HG02571 (cell line): ENCODE results near the gene AUTS2.

ENCODE experiments used
- ATAC-seq: cut with Tn5 transposase; IDR thresholded peaks from one replicate; pipeline ENCODE4 v1.9.1; 2021; ENCODE audit warnings: mild to moderate bottlenecking, moderate library complexity; ENCODE audit not compliant: unreplicated experiment

The AUTS2 gene

DNA sequence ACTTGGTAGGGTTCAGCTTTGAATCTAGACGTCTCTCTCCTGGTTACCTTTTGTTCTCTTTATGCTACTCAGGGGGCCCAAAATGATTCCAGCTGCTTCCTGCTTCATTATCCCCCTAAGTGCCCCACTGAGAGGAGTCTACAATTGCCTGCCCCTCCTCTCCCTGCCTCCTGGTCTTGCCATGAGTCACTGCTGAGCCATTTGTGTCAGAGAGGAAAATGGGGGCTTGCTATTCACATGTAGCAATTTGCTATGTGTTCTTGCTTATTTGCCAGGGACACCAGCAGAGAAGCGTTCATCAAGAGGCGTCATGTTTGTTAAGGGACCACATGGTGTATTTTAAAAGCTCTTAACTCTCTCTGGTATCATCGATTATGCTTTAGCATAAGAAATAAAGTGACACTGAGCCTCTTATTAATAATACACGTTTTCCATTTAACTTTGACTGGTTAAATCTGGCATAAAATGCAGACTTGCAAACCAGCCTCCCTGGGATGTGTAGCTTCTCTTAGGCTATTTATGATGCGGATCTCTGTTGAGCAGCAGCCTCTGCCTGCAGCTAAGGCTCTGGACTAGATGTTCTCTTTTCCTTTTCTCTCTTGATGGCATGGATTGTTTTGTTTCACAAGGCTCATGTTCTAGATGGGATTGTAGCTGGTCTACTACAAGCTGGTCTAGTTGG lies 239.3 kb downstream of the AUTS2 start:
- no peak for ATAC-seq

DNA sequence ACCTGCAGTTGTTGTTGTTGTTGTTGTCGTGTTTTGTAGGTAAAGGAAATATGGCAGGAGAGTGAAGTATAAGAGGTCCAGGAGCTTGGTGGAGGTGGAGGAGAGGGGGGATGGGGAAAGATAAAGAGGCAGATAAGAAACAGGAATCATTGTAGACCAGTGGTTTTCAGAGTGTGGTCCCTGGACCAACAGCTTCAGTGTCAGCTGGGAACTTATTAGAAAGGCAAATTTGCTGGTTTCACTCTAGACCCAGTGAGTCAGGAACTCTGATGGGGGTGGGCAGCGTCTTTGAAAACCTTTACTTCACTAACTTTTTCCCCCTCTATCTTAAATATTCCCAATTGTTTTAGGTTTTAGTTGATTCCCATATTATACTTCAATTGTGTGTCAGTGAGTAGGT lies 241.5 kb downstream of the AUTS2 start:
- peak; percentile 77 for ATAC-seq

DNA sequence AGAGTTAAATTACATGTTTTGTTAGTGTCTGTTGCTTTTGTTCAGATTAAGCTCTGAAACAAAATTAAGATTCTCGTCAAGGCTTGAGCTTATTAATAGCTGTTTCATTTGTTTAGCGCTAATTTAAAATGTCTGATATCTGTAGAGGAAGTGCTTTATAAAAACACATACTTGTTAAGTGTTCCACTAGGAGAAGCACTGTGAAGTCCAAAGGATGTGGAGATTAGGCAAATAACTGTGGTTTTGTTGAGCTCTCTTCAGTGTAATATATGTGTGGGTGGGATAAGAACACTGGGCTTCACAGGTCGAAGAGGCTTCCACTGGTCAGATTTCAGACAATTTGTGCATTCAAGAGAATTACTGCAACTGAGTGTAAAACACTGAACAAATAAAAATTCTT lies 242.0 kb downstream of the AUTS2 start:
- no peak for ATAC-seq

DNA sequence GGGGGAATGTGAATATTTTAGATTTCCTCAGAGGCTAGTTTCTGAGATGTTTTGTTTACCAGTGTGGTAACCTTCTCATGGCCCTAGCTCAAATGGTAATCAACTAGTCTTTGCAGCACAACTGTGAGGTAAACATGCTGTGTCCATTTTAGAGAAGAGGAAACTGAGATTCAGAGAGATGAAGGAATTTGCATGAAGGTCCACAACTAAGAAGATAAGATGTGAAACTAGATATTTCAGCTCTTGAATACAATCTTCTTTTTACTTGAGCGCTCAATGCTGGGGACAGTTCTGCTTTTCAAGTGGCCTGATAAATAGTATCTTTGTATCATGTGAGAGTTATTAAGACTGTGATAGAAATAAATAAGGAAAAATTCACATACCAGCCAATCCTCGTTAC lies 245.4 kb downstream of the AUTS2 start:
- no peak for ATAC-seq

DNA sequence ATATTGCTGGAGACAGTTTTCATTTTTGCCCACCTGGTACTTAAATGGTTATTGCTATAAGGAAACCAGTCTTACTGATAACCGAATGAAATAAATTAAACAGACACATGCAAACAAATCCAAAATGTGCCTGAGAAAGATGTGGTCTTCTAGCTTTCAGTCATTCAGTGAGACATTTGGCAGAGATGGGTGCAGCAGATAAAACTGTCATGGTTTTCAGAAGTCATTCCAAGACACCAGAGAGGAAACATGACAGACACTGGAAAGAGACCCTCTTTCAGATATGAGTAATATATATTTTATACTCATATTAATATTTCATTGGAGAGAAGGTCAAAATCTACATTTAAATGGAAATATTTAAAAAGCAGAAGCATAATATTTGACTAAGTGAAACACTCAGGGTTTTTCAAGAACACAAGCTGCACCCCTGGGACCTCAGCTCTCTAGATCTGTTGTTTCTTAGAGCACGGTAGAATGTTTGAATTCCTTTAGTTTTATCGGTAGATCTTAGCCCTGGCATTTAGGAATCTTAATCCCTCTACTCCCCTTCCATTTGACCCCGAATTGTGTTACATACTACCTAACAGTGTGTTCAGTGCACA lies 246.1 kb downstream of the AUTS2 start:
- ATAC-seq = no peak

DNA sequence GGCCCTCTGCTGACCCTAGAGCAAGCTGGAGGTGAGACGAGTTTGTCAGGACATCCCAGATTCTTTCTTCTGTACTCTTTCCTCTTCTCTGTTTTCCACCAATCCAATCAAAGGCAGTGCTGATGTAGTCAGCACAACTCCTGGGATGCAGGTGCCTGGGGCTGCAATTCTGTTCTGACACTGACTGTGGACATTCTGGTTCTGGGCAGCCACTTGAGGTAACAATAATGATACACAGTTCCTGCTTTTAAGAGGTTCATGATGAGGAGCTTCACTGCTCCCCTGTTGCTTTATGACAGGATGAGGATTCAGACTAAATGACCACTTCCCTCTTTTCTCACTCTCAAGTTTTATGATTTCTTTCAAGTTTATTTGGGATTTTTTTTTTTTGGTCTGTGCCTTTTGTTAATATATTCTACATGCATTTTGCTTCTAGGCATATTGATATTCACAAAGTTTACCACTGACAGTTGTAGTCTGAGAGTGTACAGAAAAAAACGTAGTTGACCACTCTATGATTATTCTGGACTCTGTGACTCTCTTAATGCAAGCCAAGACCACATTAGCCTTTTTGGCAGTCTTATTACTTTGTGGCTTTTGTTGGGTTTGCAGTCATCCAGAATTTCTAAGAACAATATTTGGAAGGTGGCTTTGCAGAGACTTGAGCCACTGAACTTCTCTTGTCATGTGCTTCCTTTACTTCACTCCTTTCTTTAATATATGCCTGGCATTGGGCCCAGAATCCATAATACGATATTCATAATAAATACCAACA lies 247.6 kb downstream of the AUTS2 start:
- no peak for ATAC-seq

DNA sequence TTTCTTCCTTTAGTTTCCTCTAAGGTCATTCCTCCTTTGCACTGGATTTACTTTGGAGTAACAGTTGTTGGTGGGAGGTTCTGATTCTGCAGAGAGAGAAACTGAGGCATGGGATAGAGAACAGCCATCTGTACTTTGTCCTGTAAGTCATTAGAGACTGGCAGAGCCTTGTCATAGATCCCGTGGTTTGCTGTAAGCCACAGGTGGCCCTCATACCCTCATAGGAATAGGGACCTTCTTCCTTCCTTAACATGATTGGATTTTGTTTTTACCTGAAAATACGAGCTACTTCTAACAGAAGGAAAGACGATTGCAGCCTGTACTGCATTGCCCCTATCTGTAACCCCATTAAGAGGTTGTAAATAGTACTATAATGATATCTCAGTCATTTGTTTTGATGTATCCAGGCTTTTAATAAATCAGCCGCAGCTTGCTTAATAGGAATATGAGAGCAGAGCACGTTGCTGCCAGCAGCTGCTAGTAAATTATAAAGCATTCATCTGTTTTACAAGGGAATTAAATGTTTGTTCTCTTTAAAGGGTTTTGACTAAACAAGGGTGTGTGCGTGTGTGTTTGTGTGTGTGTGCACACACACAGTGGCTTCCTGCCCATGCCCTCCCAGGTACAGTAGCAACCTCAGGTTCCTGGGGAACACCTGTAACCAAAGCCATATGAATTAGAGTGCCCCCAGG lies 249.8 kb downstream of the AUTS2 start:
- ATAC-seq = no peak

DNA sequence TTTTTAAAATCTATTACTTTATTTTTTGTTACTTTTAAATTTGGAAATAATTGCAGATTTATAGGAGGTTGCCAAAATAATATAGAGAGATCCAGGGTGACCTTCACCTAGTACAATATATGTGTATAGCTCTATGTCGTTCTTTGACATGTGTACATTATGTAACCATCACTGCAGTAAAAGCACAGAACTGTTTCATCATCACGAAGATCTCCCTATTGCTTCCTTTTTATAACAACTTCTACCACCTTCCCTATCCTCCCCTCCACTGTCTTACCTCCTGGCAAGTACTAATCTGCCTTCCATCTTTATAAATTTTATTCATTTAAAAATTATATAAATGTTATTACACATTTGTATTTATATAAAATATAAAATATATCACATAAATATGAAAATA lies 251.0 kb downstream of the AUTS2 start:
- ATAC-seq = no peak

DNA sequence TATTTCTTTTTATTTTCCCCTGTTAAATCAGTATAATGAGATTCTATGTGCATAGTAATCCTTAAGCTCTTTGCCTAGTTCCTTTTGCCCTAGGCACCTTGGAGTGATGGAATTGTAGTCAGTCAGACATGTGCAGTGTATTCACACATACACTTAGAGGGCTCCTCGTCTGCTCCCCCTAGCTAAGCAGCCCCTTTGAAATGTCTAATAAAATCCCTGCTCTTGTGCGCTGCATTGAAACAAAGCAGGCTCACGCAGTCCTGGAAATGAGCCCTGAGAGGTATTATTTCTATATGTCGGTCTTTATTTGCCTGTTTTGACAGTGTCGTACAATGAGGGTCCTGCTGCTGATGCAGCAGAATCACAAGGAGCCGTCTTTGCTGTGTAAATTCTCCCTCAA lies 258.7 kb downstream of the AUTS2 start:
- ATAC-seq = no peak

DNA sequence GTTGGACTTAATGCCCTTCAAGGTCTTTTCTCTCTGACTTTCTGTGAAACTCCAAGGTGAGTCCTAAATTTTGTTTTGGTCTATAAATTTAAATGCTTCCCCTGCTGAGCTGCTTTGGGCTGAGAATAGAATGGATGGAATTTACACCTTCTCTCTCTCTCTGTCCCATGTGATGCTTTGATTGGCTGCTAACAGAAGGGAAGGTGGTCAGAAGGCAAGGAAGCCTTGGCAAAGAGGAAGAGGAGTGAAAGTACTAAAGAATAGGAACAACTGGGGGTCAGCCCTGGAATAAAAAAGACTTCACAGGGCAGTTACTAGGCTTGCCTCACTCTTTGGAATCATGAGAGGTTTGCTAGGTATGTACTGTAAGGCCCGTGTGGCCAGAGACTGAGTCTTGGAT lies 260.2 kb downstream of the AUTS2 start:
- ATAC-seq = no peak

DNA sequence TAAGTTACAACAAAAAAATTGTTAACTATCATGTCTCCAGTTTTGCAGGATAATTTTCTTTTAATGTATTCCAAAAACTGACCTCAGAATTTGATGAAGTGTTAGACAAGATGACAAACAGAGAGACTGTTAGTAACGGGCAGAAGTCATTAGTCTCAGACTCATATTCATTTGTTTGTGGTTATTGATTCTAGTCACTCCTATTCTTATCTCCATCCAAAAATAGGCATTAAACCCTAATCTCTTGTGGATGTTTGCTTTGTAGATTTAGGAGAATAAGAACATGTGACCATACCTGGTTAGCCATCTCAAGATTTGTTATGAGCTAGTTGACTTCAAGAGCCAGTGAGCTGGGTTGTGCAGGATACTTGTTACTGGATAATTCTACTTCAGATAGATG lies 261.1 kb downstream of the AUTS2 start:
- ATAC-seq = peak; percentile 48

DNA sequence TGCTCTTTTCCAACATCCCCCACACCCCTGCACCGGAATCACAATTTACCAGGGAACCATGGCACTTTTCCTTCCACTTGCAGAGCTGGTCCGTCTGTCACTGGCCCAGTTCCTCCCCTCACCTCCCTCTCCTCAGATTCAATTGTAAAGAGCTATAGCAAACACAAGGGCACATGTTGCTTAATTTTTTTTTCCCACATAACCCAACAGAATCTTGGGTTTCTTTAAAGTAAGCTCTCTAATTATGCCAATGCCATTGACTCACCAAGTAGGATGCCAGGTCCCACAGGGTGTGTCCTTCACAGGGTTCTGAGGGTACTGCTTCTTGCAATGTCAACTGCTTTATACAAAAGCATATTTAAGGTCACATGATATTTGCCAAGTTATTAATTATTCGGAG lies 262.2 kb downstream of the AUTS2 start:
- no peak for ATAC-seq

DNA sequence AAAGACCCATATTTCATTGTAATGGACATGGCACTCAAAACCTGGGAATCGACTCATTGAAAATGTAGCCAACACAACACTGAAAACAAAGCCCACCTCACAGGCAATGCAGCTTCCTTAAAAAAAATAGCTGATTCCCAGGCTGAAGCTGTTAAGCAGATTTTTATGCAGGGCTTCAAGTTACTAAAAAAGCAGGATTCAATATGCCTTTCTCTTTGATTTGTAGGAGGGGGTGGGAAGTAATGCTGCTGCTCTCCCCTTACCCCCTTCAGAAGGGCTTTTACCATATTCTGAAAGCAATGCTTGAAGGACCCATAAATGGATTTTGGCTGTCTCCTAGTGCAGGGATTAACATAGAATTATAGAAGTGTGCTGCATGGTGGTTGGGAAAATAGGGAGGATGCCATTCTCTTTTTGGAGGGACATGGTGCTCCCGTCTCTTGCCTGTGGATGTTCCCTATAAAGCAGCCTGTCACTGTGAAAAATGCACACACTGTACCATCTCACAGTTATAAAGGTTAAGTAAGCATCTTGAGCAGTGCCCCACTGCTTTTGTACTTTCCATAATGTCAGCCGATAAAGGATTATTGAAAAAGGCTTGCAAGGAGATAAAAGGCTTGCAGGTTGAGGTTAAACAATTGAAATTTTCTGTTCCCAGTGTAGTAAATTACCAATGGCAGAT lies 262.8 kb downstream of the AUTS2 start:
- no peak for ATAC-seq

DNA sequence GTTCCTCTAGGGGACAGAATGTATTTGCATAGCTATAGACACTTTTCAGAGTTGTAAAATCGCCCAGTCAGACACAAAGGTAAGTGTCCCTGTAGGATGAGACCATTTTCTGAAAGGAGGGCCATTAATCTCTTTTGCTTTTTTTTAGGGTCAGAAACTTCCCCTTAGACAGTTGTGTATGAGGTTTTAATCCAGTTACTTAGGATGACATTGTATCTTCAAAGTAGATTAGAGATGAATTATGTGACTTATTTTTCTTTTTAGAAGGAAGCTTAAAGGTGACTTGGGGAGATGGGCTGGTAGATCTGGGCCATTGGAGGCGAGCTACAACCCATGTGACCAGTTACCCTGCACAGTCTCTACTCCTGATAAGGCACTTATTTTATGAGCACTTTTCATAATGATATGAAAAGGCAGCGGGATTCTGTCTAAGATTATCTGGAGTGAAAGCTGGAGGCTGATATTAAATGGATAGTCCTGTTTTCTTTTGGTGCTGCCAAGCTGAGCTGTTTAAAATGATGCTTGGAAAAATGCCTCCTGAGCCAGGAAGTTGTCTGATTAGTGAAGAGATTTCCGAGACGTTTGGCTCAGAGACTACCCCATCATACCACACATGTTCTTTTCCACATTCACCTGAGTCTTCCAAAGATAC lies 264.3 kb downstream of the AUTS2 start:
- no peak for ATAC-seq

DNA sequence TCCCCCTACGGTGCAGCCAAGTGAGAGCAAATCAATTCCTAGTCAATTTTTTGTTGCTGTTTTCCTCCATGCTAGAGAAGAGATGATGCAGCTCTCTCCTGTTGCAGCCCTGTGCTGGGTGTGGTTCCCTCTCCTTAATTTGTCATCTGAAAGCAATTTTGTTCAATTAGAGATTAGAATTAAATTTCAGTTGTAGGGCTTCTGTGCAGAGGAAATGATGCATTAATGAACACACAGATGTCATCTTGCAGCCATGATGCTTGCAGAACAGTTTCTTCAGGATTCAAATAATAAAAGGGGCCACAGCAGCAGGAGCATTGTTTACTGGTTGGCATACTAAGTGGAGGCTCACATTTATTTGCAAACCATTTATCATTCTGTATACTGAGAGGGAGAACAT lies 266.0 kb downstream of the AUTS2 start:
- no peak for ATAC-seq

DNA sequence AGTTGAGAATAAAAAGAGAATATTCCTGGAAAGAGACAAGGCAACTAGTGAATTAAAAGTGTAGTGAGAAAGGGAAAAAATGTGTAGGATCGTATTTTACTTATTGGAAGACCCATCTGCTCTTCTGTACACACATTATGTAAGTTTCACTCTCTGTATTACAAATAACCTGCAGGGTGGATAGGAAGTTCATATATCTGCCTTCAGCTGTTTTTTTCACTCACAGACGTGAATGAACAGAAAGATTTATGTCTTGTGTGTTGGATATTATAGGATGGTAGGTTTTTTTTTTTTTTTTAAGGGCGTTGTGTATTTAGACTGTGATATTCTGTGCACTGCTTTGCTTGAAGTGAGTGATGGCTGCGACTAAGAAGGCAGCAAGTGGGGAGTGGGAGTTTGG lies 266.5 kb downstream of the AUTS2 start:
- ATAC-seq = no peak

DNA sequence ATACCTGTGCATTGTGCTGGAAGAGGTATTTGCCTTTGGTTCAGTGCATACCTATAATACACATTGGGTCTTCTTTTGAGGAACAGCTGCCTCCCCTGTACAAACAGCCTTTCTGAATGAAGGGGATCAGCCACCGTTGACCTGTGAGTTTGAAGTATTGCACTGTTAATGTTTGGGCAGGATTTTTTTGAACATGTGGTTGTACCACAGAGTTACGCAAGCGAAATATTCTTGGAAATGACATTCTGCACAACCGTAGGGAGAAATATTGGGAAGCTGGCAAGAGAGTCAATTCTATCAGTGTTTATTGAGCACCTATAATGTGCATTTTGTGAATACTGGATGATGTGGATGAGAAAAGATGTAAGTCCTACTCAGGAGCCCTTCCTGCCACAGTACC lies 270.6 kb downstream of the AUTS2 start:
- ATAC-seq = no peak

DNA sequence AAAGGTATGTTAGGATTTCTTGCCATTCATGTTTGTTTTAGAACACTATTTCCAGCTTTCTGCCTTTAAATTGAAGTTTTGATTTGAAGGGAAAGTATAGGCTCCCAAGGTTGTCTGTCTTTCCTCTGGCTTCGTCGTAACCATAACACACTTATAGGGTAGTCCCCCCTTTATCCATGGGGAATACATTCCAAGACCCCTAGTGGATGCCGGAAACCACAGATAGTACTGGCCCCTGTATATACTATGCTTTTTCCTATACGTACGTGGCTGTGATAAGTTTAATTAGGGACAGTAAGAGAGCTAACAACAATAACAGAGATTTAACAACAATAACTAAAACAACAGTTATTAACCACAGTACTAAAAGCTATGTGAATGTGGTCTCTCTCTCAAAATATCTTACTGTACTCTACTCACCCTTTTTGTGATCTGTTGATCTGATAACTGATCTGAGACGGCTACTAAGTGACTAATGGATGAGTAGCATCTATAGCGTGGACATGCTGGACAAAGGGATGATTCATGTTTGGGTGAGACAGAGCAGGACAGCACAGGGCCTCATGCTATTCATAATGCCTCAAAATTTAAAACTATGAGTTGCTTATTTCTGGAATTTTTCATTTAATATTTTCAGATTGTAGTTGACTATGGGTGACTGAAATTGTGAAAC lies 273.1 kb downstream of the AUTS2 start:
- ATAC-seq = no peak

DNA sequence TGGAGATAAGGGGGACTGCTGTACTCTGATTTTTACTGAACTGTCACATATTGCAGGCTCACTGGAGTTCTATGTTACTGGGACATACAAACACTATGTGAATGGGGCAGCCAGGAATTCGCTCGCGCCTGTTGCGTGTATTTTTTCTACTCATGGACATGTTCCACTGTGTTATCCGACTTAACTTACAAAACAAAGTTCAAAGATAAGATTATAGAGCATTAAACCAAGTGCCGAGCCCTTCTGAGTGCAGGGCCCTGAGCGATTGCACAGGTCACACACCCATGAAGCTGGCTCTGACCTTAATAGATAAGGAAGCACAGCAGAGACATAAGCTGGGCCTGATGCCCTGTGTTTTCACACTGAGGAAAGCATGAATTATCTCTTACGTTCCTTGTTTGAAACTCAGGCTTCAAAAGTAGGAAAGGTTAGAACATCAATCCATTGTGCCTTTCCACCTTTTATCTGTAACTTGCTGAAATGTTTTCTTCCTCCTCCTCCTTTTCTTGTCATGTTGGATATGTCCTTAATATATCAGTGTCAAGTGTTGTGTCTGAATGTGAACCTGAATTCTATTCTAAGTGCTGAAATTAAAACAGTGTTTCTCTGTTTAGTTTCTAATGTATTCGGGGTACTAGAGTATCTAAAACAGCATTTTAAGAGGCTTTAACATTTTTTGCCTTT lies 273.8 kb downstream of the AUTS2 start:
- ATAC-seq = no peak

DNA sequence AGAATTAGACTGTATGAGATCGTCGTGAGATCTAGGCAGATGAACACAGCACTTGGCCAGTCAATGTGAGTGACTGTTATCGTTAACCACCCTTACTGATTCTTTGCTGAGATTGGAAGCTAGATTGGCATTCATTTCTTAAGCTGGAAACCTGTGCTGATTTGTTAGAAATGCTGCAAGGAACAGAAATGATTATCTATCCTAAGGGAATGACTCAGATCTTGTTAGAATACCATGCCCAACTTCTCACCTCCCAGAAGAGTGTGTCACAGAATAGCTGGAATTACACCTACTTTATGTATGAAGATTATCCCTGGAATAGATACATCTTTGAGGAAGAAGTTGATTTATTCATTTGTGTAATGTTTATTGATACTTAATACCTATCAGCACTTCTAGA lies 275.2 kb downstream of the AUTS2 start:
- ATAC-seq = no peak
